Smooth muscle cell (in vitro differentiated cells): ENCODE results near the gene DMGDH. TPM values are rescaled to one million over a fixed set of nuclear protein-coding genes. Genes with fewer than 3 reads are reported as not detected.
A peak's percentile ranks its signal among the peaks of the same experiment; 100 is the strongest.

ENCODE experiments used
- DNase-seq: peaks from one replicate; lab custom pipeline; 2025; ENCODE audit not compliant: unreplicated experiment; lab: John Stamatoyannopoulos, UW
- H2AFZ ChIP-seq: fragments of 200-600 bp; sonication (generic); 2 replicates; pipeline ENCODE4 v1.6.0; 2016; ENCODE audit warnings: antibody characterized with exemption, low read depth, mild to moderate bottlenecking
- H3F3A ChIP-seq: fragments of 200-600 bp; sonication (generic); 2 replicates; pipeline ENCODE4 v1.6.0; 2017; ENCODE audit warnings: antibody characterized with exemption, low read depth
- H3K27ac ChIP-seq: fragments of 200-600 bp; sonication (generic); 2 replicates; pipeline ENCODE4 v1.5.1; 2016; ENCODE audit warnings: low read depth, mild to moderate bottlenecking
- H3K27me3 ChIP-seq: fragments of 200-600 bp; sonication (generic); 2 replicates; pipeline ENCODE4 v1.6.1; 2016; ENCODE audit warnings: low read depth, mild to moderate bottlenecking
- H3K36me3 ChIP-seq: fragments of 200-600 bp; sonication (generic); 2 replicates; pipeline ENCODE4 v1.5.1; 2016; ENCODE audit warnings: low read depth
- H3K4me1 ChIP-seq: fragments of 200-600 bp; sonication (generic); 2 replicates; pipeline ENCODE4 v1.5.1; 2016; ENCODE audit warnings: low read depth
- H3K4me2 ChIP-seq: fragments of 200-600 bp; sonication (generic); 2 replicates; pipeline ENCODE4 v1.6.0; 2016; ENCODE audit warnings: mild to moderate bottlenecking
- H3K4me3 ChIP-seq: fragments of 200-600 bp; sonication (generic); 2 replicates; pipeline ENCODE4 v1.5.1; 2016; ENCODE audit warnings: mild to moderate bottlenecking
- H3K79me2 ChIP-seq: fragments of 200-600 bp; sonication (generic); 2 replicates; pipeline ENCODE4 v1.6.0; 2016; ENCODE audit warnings: low read depth, mild to moderate bottlenecking
- H3K9ac ChIP-seq: fragments of 200-600 bp; sonication (generic); 2 replicates; pipeline ENCODE4 v1.6.0; 2016; ENCODE audit warnings: low read depth
- H3K9me3 ChIP-seq: fragments of 200-600 bp; sonication (generic); replicated peaks from 2 replicates; pipeline ENCODE4 v1.5.1; 2016; ENCODE audit warnings: low read depth
- H4K20me1 ChIP-seq: fragments of 200-600 bp; sonication (generic); 2 replicates; pipeline ENCODE4 v1.6.0; 2016; ENCODE audit warnings: low read depth
- CTCF ChIP-seq: fragments of 200-600 bp; sonication (generic); IDR thresholded peaks from 2 replicates; pipeline ENCODE4 v1.5.1; 2017; ENCODE audit warnings: borderline replicate concordance, mild to moderate bottlenecking, antibody characterized with exemption; ENCODE audit not compliant: insufficient read depth, poor library complexity, severe bottlenecking
- WGBS: methylation state at CpG from one replicate; pipeline ENCODE4 v1.1.7; 2016; ENCODE audit warnings: low lambda C conversion rate; 5-methylcytosine and 5-hydroxymethylcytosine counted together
- polyA plus RNA-seq: library from polyadenylated mRNA; unstranded; fragments of >200 nt; fragmentation: Nextera tagmentation; extraction: Ambion mirVana; gene quantifications from 2 replicates; pipeline ENCODE4 v1.2.1, GENCODE V29; 2016
- total RNA-seq: library from RNA; depleted of rRNA; stranded (reverse); fragments of >200 nt; gene quantifications from 2 replicates; pipeline ENCODE4 v1.2.3, GENCODE V29; 2014

Gene DMGDH
- total and polyA plus RNA-seq, 2 experiments from 2014 or later: 0.07 TPM; not detected in 1

GRCh38 chr5:79111387-79111959, 42.0 kb upstream of the DMGDH start, which contains the start of gene BHMT:
Gene BHMT, plus strand, starts transcription at chr5:79111809. Its CDS starts 77 bp downstream, at chr5:79111886.
- no peak within 1 kb of the TSS for H3K9ac ChIP-seq
- peak within 1 kb of the TSS; percentile 32 for H3K4me2 ChIP-seq
- H3K9me3 ChIP-seq: no peaks in the 10 kb centered on the region
- TF ChIP-seq CTCF: no peak
- DNase-seq: no peak
- H3F3A ChIP-seq: peaks cover 13% of the 10 kb centered on the region
- H2AFZ ChIP-seq: no peak within 1 kb of the TSS
- H3K4me3 ChIP-seq: peak within 1 kb of the TSS; percentile 9
- H3K79me2 ChIP-seq: no peaks in the 10 kb centered on the region
- H3K36me3 ChIP-seq: no peaks in the 10 kb centered on the region
- no peak within 1 kb of the TSS for H3K27ac ChIP-seq
- peaks cover 79% of the 10 kb centered on the region for H3K27me3 ChIP-seq
- WGBS: 21% methylated on average over 30 of the region's 32 CpGs
- no peaks in the 10 kb centered on the region for H4K20me1 ChIP-seq
- no peaks in the 10 kb centered on the region for H3K4me1 ChIP-seq

GRCh38 chr5:79109527-79110492, 40.3 kb upstream of the DMGDH start:
- Histone ChIP-seq H3K27me3 (peaks cover 76% of the 10 kb centered on the region), H3K4me1 (no peaks in the 10 kb centered on the region), H4K20me1 (no peaks in the 10 kb centered on the region), H3K4me3 (no peak overlapping the region), H3K9ac (no peak overlapping the region), H3K79me2 (no peaks in the 10 kb centered on the region), H3K27ac (no peak overlapping the region), H2AFZ (no peak overlapping the region), H3F3A (peaks cover 13% of the 10 kb centered on the region), H3K4me2 (no peak overlapping the region), H3K9me3 (no peaks in the 10 kb centered on the region), H3K36me3 (no peaks in the 10 kb centered on the region)
- 41% methylated on average over 15 of the region's 15 CpGs for WGBS
- peak; percentile 31 for TF ChIP-seq CTCF
- DNase-seq: no peak

GRCh38 chr5:79108792-79109191, 39.3 kb upstream of the DMGDH start:
- no peak overlapping the region for H3K4me2 ChIP-seq
- no peak for TF ChIP-seq CTCF
- H3K4me1 ChIP-seq: no peaks in the 10 kb centered on the region
- H4K20me1 ChIP-seq: no peaks in the 10 kb centered on the region
- no peaks in the 10 kb centered on the region for H3K36me3 ChIP-seq
- 82% methylated on average over 8 of the region's 8 CpGs for WGBS
- no peak overlapping the region for H3K27ac ChIP-seq
- H3K27me3 ChIP-seq: peaks cover 69% of the 10 kb centered on the region
- H3K9ac ChIP-seq: no peak overlapping the region
- H2AFZ ChIP-seq: no peak overlapping the region
- H3K4me3 ChIP-seq: no peak overlapping the region
- peaks cover 13% of the 10 kb centered on the region for H3F3A ChIP-seq
- no peaks in the 10 kb centered on the region for H3K9me3 ChIP-seq
- DNase-seq: no peak
- no peaks in the 10 kb centered on the region for H3K79me2 ChIP-seq
